K562 treated with DMSO at 1 percent for 4 hours (cell line): ENCODE data around the gene ATP4A. TPM values are rescaled to one million over a fixed set of nuclear protein-coding genes. Genes with fewer than 3 reads are reported as not detected.

Experiments
- total RNA-seq: library from RNA; unstranded; fragments of 300-600 nt; gene quantifications from 2 replicates; pipeline ENCODE4 v1.2.3, GENCODE V29; 2022; ENCODE audit not compliant: insufficient read depth

The ATP4A gene
- total RNA-seq, result not detected in 2 replicates

DNA sequence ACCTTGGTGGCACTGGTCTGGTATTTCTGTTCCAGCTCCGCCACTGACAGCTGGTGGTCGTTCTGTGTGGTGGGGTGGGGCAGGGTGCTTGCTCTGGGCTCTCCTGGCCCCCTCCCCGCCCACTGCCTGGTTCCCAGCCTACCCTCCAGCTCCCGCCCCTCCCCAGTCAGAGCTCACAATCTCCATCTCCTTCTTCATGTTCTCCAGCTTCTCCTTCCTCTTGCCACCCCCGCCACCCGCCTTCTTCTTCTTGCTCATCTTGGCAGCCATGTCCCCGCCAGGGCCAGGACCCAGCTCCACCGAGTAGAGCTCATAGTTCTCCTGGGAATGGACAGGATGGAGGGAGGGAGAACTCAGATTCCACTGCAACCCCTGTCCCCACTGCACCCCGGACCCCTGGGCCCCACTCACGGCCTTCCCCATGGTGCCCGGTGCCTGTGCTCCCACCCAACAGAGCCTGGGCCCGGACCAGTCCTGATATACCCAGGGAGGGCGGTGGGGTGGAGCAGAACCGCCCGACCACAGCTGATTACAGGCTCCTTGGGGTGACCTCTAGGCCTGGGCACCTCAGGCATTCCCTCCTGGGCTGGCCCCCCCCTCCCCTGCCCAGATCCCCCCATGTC is at the start of gene ATP4A:
Gene ATP4A (minus strand): TSS at position 452 of the 623 bp plus-strand sequence. CDS start 29 bp downstream, at position 423.

DNA sequence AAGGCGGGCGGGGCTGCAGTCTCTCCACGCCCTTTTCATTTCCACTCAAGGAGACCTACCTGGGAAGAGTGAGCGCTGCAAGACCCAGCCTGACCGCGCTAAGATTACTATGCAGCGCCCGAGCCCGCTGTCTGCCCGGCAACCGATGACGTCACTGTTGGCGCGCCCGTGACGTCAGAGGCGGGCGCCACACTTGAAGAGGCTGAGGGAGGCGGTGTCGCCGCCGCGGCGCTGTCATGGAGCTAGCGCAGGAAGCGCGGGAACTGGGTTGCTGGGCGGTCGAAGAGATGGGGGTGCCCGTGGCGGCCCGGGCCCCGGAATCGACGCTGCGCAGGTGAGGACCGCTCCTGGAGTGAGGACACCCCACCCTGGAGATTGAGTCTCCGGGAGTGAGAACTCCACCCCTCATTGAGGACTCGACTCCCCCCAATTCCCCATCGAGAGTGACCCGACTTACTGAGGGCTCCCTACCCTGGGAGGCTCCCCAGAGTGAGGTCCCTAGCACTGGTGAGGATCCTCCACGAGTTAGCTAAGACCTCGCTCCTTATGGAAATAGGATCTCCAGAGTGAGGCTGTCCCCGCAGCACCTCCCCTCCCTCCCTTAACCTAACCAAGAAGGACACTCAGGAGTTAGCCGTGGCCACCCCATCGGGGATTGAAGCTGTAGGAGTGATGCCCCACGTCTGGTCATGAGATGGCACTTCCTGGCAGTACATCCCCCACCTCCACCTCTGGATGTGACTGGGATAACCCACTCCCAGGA is 49.3 kb upstream of the ATP4A start, which contains the start of gene HAUS5:
Gene HAUS5 (plus strand): TSS at position 177 of the 763 bp plus-strand sequence. CDS start 60 bp downstream, at position 237.

DNA sequence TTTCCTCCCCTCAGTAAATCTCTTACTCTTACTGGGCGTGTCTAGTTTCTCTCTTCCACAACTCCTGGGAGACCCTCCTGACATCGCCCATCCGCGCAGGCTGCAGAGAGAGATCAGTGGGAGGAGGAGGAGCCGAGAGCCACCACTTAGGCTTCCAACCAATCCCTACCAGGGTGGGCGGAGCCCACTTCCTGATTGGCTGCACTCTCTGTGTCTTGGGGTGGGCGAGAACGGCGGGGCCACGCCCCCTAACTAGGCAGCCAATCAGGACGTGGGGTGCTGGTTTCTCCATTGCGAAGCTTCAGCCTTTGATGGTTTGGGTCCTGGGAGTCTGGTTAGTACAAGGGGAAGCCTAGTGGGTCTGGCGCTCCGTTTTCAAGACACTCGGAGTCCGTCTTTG is 22.4 kb upstream of the ATP4A start, which contains the start of gene PMIS2:
Gene PMIS2 (plus strand): TSS at position 326 of the 400 bp plus-strand sequence. CDS start 87 bp downstream, outside the sequence.

DNA sequence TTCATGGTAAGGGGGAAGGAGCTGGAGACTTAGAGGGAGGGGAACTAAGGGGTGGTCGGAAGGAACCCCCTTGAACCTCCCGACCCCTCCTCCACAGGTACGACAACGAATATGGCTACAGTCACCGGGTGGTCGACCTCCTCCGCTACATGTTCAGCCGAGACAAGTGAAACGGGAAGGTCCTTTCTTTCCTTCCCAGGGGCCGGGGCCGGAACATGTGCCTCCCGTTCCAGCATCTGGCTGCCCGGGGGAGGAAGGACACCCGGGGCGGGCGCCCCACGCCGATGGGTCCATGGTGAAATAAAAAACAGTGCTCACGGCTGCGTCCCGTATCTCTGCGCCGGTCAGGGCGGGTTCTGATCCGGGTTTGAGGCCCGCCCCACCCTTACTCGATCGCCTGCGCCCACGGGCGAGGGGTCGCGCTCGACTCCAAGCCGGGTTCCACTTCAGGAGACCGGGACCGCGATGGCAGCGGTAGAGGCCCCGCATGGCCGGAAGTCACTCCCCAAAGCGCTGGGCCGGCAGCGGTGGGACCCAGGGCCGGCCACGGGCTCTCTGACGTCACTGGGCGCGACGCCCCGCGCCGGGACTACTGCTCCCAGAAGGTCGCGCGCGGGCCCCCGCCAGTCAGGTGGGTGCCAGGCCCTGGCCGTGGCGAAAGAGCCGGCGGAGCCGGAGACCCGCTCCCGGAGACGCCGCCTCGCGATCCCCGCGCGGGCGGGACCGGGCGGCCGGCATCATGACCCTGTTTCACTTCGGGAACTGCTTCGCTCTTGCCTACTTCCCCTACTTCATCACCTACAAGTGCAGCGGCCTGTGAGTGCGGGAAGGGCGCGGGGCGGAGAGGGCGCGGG is 18.2 kb downstream of the ATP4A start, which contains the start of gene TMEM147:
Gene TMEM147 (plus strand): TSS at position 626 of the 854 bp plus-strand sequence. CDS start 114 bp downstream, at position 740.

DNA sequence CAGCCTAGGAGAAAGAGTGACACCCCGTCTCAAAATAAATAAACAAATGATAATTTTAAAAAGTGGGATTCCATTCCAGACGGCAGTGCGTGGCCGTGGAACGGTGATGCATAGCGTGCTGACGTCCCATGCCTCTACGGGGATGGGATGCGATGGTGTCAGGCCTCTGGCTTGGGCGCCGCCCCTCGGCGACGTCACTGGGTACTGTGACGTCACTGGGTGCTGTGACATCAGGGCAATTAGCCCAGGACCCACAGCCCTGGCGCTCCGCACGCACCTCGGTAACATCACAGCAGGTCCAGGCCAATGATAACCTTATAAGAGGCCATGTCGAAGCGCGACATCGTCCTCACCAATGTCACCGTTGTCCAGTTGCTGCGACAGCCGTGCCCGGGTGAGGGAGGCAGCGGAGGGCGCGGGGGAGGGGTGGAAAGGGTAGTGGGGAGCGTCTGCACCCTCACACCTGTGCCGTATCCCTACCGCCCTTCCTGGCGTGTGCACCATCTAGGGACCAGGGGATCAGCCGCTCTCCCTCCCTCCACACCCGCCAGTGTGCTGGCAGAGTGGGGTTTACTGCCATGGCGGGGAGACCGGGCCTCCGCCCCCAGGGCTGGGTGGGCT is 30.1 kb downstream of the ATP4A start, which contains the start of gene GAPDHS:
Gene GAPDHS (plus strand): TSS at position 256 of the 621 bp plus-strand sequence. CDS start 72 bp downstream, at position 328.

DNA sequence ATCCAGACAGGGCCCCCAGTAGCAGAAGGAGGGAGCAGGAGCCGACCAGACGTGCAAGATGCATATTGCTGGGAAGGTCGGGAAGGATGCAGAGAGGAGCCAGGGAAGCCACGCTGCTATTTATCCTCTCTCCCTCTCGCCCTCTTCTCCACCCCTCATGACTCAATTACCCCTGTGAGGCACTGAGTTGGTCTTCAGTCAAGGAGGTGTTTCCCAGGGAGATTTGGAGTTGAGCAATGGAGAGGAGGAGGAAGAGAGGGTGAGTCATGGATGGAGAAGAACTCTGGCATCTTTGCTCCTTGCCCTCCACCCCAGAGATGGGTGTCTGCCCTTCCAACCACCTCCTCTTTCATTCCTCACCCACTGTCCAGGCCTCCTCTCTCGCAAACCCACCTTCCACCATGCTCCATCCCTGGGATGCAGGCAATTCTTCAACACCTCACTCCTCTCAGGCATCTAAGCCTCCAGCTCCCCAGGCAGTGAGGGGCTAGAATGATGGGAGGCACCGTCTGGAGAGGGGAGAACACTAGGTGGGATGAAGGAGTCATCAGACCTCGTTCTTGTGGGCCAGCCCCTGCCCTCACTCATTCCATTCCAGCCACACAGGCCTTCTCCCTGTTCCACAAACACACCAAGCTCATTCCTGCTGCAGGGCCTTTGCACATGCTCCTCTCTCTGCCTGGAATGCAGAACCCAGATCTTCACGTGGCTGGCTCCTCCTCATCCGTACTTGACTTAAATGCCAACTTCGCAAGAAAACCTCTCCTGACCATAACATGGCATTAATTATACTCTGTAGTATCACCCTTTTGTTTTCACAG is 35.0 kb downstream of the ATP4A start, which contains the start of gene SBSN:
Gene SBSN (minus strand): TSS at position 94 of the 821 bp plus-strand sequence. CDS start 30 bp downstream, at position 64.

DNA sequence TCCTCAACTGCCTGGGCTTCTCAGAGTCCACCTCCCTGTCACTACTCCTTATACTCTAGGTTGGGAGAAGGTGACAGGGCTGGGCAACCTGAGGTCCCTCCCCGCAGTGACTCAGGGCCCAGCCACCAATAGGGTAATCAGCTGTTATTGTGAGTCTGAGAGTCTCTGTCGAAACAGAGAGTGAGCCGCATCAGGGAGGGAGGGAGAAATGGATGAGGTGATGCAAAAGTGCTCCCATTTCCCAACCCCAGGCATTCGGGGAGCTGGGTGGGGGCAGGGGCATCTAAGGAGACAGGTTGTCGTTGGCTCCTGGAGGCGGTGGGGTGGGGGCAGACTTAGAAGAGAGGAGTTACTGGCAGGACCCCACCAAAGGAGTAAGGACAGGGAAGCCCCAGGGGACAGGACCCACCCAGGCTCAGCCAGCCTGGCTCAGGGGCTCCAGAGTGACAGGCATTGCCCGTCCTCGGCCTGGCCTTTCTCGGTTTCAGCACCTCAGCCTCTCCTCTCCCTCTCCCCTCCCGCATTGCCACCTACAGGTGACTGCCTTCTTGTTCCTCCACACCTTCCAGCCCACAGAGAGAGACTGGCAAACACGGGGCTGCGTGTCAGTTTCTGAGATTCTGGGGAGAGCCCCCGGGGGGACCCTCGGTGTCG is 49.7 kb downstream of the ATP4A start, which contains the start of gene DMKN:
Gene DMKN (minus strand): TSS at position 22 of the 654 bp plus-strand sequence. CDS start 174 bp downstream, outside the sequence.

Other genes starting within 250 kb of the ATP4A start
- gene CD22, start 234.5 kb downstream of the ATP4A start, total RNA-seq, result 5.8 and 9.1 TPM in 2 replicates
- gene FFAR1, start 215.8 kb downstream of the ATP4A start, total RNA-seq, result not detected in 2 replicates
- gene FFAR3, start 205.2 kb downstream of the ATP4A start, total RNA-seq, result not detected in 2 replicates
- gene GPR42, start 192.6 kb downstream of the ATP4A start, total RNA-seq, result not detected in 2 replicates
- not detected in 2 replicates for gene FFAR2, start 115.4 kb downstream of the ATP4A start, total RNA-seq
- not detected in 2 replicates for gene KRTDAP, start 73.2 kb downstream of the ATP4A start, total RNA-seq
- gene DMKN, start 50.0 kb downstream of the ATP4A start, total RNA-seq, result not detected in 2 replicates
- gene SBSN, start 35.3 kb downstream of the ATP4A start, total RNA-seq, result not detected in 2 replicates
- not detected in 2 replicates for gene GAPDHS, start 30.2 kb downstream of the ATP4A start, total RNA-seq
- gene TMEM147, start 18.0 kb downstream of the ATP4A start, total RNA-seq, result 120 and 136 TPM in 2 replicates
- not detected in 2 replicates for gene PMIS2, start 22.5 kb upstream of the ATP4A start, total RNA-seq
- gene HAUS5, start 49.1 kb upstream of the ATP4A start, total RNA-seq, result 21.1 and 22.2 TPM in 2 replicates
- gene RBM42, start 65.4 kb upstream of the ATP4A start, total RNA-seq, result 186 and 211 TPM in 2 replicates
- not detected in 2 replicates for gene ETV2, start 78.1 kb upstream of the ATP4A start, total RNA-seq
- gene COX6B1, start 84.7 kb upstream of the ATP4A start, total RNA-seq, result 1,092 TPM in 2 replicates
- not detected in 2 replicates for gene UPK1A, start 102.9 kb upstream of the ATP4A start, total RNA-seq
- not detected in 2 replicates for gene ZBTB32, start 140.9 kb upstream of the ATP4A start, total RNA-seq
- 21.9 and 25.7 TPM in 2 replicates for gene KMT2B, start 154.3 kb upstream of the ATP4A start, total RNA-seq
- 6.4 and 16.4 TPM in 2 replicates for gene IGFLR1, start 178.8 kb upstream of the ATP4A start, total RNA-seq
- 4.8 and 6.9 TPM in 2 replicates for gene U2AF1L4, start 181.8 kb upstream of the ATP4A start, total RNA-seq
- 34.5 and 42.2 TPM in 2 replicates for gene PSENEN, start 182.0 kb upstream of the ATP4A start, total RNA-seq
- 12.4 and 14.7 TPM in 2 replicates for gene LIN37, start 184.9 kb upstream of the ATP4A start, total RNA-seq
- gene HSPB6, start 193.4 kb upstream of the ATP4A start, total RNA-seq, result 0.99 and 1.4 TPM in 2 replicates
- 12.2 and 14.9 TPM in 2 replicates for gene PROSER3, start 194.5 kb upstream of the ATP4A start, total RNA-seq
- 1.3 and 3.2 TPM in 2 replicates for gene ARHGAP33, start 211.9 kb upstream of the ATP4A start, total RNA-seq
- not detected in 2 replicates for gene PRODH2, start 249.2 kb upstream of the ATP4A start, total RNA-seq